ENCODE measurements around the gene NR1H4. TPM values are rescaled to one million over a fixed set of nuclear protein-coding genes. Genes with fewer than 3 reads are reported as not detected.

NR1H4 gene
- total RNA-seq, 1 donor from 2014 or later, result 0.13 TPM

DNA sequence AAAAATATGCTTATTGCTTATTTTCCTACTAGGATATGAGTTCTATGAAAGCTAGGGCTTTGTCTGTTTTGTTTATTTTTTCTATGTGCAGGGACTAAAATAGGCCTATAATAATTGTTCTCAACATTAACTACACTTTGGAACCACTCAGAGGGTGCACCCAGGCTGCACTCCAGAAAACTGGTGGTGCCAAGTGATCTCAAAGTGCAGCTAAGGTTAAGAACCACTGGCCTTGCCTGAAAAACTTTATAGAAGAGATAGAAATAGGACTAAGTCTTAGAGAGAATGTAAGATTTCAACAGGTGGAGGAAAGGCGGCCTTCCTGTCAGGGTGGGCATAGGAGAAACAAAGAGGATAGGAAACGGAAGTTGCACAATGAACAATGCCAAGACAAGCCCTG lies 37.7 kb upstream of the NR1H4 start:
- no peak overlapping the region for H3K4me3 ChIP-seq (ENCODE audit: low read depth, low read length)
- no peaks in the 10 kb centered on the region for H3K36me3 ChIP-seq (ENCODE audit: control insufficient read depth, insufficient read depth, low read length)
- DNase-seq (ENCODE audit: low read depth), result no peak
- H3K27me3 ChIP-seq (ENCODE audit: control insufficient read depth, insufficient read depth, low read length), result no peaks in the 10 kb centered on the region
- TF ChIP-seq, protein P1, sequence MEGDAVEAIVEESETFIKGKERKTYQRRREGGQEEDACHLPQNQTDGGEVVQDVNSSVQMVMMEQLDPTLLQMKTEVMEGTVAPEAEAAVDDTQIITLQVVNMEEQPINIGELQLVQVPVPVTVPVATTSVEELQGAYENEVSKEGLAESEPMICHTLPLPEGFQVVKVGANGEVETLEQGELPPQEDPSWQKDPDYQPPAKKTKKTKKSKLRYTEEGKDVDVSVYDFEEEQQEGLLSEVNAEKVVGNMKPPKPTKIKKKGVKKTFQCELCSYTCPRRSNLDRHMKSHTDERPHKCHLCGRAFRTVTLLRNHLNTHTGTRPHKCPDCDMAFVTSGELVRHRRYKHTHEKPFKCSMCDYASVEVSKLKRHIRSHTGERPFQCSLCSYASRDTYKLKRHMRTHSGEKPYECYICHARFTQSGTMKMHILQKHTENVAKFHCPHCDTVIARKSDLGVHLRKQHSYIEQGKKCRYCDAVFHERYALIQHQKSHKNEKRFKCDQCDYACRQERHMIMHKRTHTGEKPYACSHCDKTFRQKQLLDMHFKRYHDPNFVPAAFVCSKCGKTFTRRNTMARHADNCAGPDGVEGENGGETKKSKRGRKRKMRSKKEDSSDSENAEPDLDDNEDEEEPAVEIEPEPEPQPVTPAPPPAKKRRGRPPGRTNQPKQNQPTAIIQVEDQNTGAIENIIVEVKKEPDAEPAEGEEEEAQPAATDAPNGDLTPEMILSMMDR (IDR thresholded peaks at IDR 0.05; ENCODE audit: insufficient read depth, low read length, poor library complexity, severe bottlenecking), result no peak

- no peaks in the 10 kb centered on the region for H3K36me3 ChIP-seq (ENCODE audit: control insufficient read depth, insufficient read depth, low read length)
- TF ChIP-seq, protein P1 (IDR thresholded peaks at IDR 0.05; ENCODE audit: insufficient read depth, low read length, poor library complexity, severe bottlenecking), result no peak
- H3K27me3 ChIP-seq (ENCODE audit: control insufficient read depth, insufficient read depth, low read length), result no peaks in the 10 kb centered on the region
- DNase-seq (ENCODE audit: low read depth), result no peak
- no peak overlapping the region for H3K4me3 ChIP-seq (ENCODE audit: low read depth, low read length)
Measured at GRCh38 chr12:100437038-100437841, 36.4 kb upstream of the NR1H4 start.

DNA sequence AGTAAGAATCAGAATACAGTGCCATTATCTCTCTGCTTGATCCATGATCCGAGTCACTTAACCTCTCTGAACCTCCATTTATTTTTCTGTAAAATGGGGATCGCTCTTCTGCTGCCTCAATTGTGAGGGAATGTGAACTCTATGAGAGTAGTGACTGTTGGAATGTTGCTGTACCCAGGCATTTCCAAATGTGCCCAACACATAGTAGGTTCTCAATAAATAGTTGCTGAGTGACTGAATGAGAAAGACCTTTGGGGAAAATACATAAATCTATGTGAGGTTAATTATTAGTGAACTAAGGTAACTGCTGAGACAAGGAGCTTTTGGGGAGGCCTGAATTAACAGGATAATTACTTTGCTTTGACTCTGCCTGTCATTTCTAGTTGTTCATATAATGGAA lies 33.9 kb upstream of the NR1H4 start:
- no peaks in the 10 kb centered on the region for H3K36me3 ChIP-seq (ENCODE audit: control insufficient read depth, insufficient read depth, low read length)
- no peaks in the 10 kb centered on the region for H3K27me3 ChIP-seq (ENCODE audit: control insufficient read depth, insufficient read depth, low read length)
- no peak for DNase-seq (ENCODE audit: low read depth)
- TF ChIP-seq, protein P1 (IDR thresholded peaks at IDR 0.05; ENCODE audit: insufficient read depth, low read length, poor library complexity, severe bottlenecking), result no peak
- H3K4me3 ChIP-seq (ENCODE audit: low read depth, low read length), result no peak overlapping the region

DNA sequence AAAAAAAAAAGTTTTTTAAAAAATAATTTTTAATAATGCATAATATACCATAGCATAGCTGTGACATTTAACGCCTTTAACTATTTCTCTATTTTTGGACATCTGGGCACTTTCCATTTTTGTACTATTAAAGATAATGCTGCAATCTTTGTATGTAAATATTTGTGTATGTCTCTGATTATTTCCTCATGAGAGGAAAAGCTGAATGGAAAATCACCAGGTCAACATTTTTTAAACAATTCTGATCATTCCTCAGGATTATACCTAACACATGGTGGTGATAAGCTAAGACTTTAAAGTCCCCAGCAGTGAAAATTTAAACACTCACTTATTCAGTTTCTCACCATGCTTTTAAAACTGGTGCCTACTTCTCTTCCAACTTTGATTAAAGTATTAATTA lies 31.3 kb upstream of the NR1H4 start:
- H3K27me3 ChIP-seq (ENCODE audit: control insufficient read depth, insufficient read depth, low read length), result no peaks in the 10 kb centered on the region

GRCh38 chr12:100443434-100443833 lies 30.2 kb upstream of the NR1H4 start:
- TF ChIP-seq, protein P1 (IDR thresholded peaks at IDR 0.05; ENCODE audit: insufficient read depth, low read length, poor library complexity, severe bottlenecking), result no peak
- H3K4me3 ChIP-seq (ENCODE audit: low read depth, low read length), result no peak overlapping the region
- H3K27me3 ChIP-seq (ENCODE audit: control insufficient read depth, insufficient read depth, low read length), result no peaks in the 10 kb centered on the region
- H3K36me3 ChIP-seq (ENCODE audit: control insufficient read depth, insufficient read depth, low read length), result no peaks in the 10 kb centered on the region
- DNase-seq (ENCODE audit: low read depth), result no peak

More for the DNA sequence above, 31.3 kb upstream of the NR1H4 start:
- Histone ChIP-seq H3K4me3 (ENCODE audit: low read depth, low read length) (no peak overlapping the region), H3K36me3 (ENCODE audit: control insufficient read depth, insufficient read depth, low read length) (no peaks in the 10 kb centered on the region)
- TF ChIP-seq, protein P1 (IDR thresholded peaks at IDR 0.05; ENCODE audit: insufficient read depth, low read length, poor library complexity, severe bottlenecking), result no peak
- no peak for DNase-seq (ENCODE audit: low read depth)

DNA sequence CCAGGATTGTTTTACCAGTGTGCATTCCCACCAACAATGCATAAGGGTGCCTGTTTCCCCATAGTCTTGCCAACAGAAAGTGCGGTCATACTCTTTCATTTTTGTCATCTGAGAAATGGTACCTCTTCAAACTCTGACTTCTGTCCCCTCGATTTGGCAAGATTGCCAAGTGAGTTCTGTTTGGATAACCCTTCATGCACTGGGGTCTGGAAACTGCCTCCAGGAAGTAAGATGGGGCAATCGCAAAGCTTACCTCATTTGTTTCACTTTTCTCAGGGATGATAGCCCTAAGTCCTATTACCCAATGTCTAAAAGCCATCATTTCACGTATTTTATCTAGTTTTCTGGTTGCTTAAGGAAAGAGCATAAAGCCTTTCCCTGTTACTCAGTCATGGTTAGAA lies 28.6 kb upstream of the NR1H4 start:
- Histone ChIP-seq H3K36me3 (ENCODE audit: control insufficient read depth, insufficient read depth, low read length) (no peaks in the 10 kb centered on the region), H3K27me3 (ENCODE audit: control insufficient read depth, insufficient read depth, low read length) (no peaks in the 10 kb centered on the region), H3K4me3 (ENCODE audit: low read depth, low read length) (no peak overlapping the region)
- TF ChIP-seq, protein P1 (IDR thresholded peaks at IDR 0.05; ENCODE audit: insufficient read depth, low read length, poor library complexity, severe bottlenecking), result no peak
- no peak for DNase-seq (ENCODE audit: low read depth)
